HG03378 (cell line): ENCODE results near the gene SUGP1.

Experiments
- ATAC-seq: cut with Tn5 transposase; IDR thresholded peaks from one replicate; pipeline ENCODE4 v1.9.1; 2021; ENCODE audit warnings: mild to moderate bottlenecking, moderate library complexity; ENCODE audit not compliant: unreplicated experiment

The SUGP1 gene

DNA sequence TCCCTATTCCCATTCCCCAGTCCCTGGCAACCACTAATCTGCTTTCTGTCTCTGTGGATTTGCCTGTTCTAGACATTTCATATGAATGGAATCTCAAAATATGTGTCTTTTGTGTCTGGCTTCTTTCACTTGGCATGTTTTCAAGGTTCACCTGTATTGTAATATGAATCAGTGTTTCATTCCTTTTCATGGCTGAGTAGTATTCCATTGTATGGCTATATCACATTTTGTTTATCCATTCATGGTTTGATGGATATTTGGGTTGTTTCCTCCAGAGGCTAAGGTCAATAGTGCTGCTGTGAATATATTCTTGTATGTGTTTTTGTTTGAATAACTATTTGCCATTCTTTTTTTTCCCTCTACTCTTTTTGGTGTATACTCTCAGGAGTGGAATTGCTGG, 84.1 kb downstream of the SUGP1 start:
- no peak for ATAC-seq

DNA sequence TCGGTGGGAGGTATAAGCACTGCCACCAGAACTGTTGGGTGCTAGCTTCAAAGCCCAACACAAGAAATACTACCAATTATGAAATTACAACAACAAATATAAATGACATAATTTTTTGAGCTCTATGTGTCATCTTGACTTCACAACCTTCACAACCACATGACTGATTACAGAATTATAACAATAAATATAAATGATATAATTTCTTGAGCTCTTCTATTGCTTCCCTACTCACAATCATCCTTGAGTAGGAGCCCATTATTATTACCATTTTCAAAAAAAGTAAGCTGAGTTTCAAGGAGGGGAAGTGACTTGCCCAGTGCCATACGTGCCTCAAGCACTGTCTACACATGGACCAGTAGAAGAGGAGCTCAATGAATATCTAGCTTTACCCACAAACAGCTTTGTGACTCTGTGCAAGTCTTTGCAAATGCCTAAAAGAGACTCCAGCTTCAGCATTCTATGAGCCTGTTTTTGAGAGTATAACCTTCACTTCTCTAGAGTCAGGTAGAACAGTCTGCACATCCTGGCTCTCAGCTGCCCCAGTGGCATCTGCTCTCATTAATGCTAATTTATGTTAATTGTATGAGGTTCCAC, 86.0 kb downstream of the SUGP1 start:
- ATAC-seq: no peak

DNA sequence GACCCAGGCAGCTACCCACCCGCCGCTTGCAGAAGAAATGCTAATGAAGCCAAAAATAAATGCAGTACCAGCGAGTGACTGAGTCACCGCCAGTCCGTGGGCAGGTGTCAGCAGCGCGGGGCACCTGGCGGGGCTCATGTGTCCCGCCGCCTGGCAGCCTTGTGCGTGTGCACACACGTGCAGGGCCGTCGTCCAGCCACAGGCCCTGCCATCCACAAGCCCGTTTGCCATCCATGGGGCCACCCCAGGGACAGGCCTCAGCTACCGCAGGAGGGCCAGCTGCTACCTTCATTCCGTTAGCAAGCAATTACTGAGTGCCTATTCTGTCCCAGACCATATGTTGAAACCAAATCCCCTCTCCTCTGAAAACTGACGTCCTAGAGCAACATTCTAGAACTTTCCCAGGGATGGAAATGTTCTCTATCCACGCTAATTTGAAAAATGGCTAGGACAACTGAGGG, 88.0 kb downstream of the SUGP1 start:
- ATAC-seq: no peak

DNA sequence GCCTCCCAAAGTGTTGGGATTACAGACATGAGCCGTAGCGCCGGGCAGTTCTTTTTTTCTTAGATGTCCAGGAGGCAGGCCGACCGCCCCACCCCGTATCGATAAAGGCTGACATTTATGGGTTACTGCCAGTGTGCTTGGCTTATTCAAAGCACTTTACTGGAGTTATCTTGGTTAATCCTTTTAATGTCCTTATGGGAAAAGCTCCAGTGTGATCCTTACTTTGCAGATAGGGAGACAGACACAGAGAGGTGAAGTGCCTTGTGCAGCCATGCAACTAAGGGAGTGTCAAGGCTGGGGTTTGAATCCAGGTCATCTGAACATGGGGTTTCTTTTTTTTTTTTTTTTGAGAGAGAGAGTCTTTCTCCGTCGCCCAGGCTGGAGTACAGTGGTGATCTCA, 89.3 kb downstream of the SUGP1 start:
- ATAC-seq: no peak

DNA sequence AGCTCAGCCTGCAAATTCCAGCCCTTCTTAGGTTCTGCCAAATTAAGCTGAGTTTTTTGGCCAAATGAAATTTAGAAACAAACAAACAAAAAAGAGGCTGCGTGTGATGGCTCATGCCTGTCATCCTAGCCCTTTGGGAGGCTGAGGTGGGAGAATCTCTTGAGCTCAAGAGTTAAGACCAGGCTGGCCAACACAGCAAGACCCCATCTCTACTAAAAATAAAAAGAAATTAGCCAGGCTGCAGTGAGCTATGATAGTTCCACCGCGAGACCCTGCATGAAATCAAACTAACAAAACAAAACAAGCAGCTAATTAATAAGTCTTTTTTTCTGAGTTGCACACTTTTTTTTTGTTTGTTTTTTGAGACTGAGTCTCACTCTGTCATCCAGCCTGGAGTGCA, 90.6 kb downstream of the SUGP1 start:
- no peak for ATAC-seq

DNA sequence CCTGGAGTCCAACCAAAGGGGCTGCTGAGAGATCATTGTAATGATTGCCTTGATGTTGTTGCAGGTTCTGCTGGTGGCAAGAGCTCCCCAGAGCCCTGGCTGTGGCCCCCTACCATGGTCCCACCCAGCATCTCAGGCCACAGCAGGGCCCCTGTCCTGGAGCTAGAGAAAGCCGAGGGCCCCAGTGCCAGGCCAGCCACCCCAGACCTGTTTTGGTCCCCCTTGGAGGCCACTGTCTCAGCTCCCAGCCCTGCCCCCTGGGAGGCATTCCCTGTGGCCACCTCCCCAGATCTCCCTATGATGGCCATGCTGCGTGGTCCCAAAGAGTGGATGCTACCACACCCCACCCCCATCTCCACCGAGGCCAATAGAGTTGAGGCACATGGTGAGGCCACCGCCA, 93.1 kb downstream of the SUGP1 start:
- no peak for ATAC-seq

DNA sequence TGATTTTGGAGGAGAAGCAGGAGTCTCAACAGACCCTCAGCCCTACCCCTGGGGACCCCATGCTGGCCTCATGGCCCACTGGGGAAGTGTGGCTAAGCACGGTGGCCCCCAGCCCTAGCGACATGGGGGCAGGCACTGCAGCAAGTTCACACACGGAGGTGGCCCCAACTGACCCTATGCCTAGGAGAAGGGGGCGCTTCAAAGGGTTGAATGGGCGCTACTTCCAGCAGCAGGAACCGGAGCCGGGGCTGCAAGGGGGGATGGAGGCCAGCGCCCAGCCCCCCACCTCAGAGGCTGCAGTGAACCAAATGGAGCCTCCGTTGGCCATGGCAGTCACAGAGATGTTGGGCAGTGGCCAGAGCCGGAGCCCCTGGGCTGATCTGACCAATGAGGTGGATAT, 93.6 kb downstream of the SUGP1 start:
- no peak for ATAC-seq

DNA sequence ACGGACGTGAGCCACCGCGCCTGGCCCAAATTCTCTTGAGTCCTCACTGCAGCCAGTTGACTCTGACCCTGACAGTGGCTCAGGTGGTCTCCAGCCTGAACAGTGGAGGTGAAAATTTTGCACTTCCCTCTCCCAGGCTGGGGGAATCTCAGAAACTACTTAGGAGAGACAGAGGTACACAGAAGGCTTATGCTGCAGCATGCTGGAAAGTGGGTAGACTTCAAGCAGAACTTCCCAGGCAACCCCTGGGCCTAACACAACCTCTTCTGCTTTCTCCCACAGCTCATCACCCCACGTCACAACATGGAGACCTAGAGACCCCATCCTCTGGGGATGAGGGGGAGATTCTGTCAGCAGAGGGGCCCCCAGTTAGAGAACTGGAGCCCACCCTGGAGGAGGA, 94.1 kb downstream of the SUGP1 start:
- no peak for ATAC-seq
